AML-193 (cell line): Measurements from ENCODE around the gene PSORS1C1.

Experiments used
- DNase-seq, 2 experiments: peaks; one replicate each; lab custom pipeline; 2025; lab: John Stamatoyannopoulos, UW

Gene PSORS1C1

GRCh38 chr6:31126396-31127175 lies 12.0 kb downstream of the PSORS1C1 start:
- DNase-seq: no peak

GRCh38 chr6:31128093-31128676 lies 13.6 kb downstream of the PSORS1C1 start:
- DNase-seq: peak; percentile 19 to 40

GRCh38 chr6:31129130-31129529 lies 14.5 kb downstream of the PSORS1C1 start:
- DNase-seq: no peak

- no peak for DNase-seq
These were observed 16.2 kb downstream of the PSORS1C1 start for GRCh38 chr6:31130751-31131150.

- DNase-seq: no peak
These were observed 17.0 kb downstream of the PSORS1C1 start for GRCh38 chr6:31131595-31131994.

- no peak for DNase-seq
These were observed 18.2 kb downstream of the PSORS1C1 start for GRCh38 chr6:31132806-31133205.

GRCh38 chr6:31135710-31136109 lies 21.1 kb downstream of the PSORS1C1 start:
- no peak for DNase-seq

- DNase-seq: no peak
These were observed 24.4 kb downstream of the PSORS1C1 start, which contains the start of gene PSORS1C2 for GRCh38 chr6:31138982-31139381. Gene PSORS1C2, minus strand, starts transcription at chr6:31139066. Its CDS starts 40 bp downstream, at chr6:31139026.

GRCh38 chr6:31139599-31139998 lies 25.0 kb downstream of the PSORS1C1 start:
- DNase-seq: no peak

- DNase-seq: no peak
These were observed 26.0 kb downstream of the PSORS1C1 start for GRCh38 chr6:31140643-31141042.

GRCh38 chr6:31142361-31142761 lies 27.8 kb downstream of the PSORS1C1 start:
- no peak for DNase-seq

- DNase-seq: no peak
These were observed 28.5 kb downstream of the PSORS1C1 start for GRCh38 chr6:31143148-31143547.

GRCh38 chr6:31144296-31144969 lies 29.8 kb downstream of the PSORS1C1 start:
- DNase-seq: no peak

- no peak for DNase-seq
These were observed 30.4 kb downstream of the PSORS1C1 start for GRCh38 chr6:31144970-31145340.

GRCh38 chr6:31145386-31145785 lies 30.8 kb downstream of the PSORS1C1 start:
- no peak for DNase-seq

- no peak for DNase-seq
These were observed 35.3 kb downstream of the PSORS1C1 start for GRCh38 chr6:31149827-31150447.

GRCh38 chr6:31152781-31153180 lies 38.2 kb downstream of the PSORS1C1 start:
- DNase-seq: no peak

- DNase-seq: no peak
These were observed 39.8 kb downstream of the PSORS1C1 start for GRCh38 chr6:31154436-31154835.

- DNase-seq: no peak
These were observed 42.0 kb downstream of the PSORS1C1 start for GRCh38 chr6:31156641-31157040.

GRCh38 chr6:31157513-31158139 lies 43.0 kb downstream of the PSORS1C1 start, which contains the start of gene CCHCR1:
Gene CCHCR1, minus strand, starts transcription at chr6:31157802. Its CDS starts 202 bp downstream, at chr6:31157600.
- DNase-seq: no peak

- DNase-seq: peak; percentile 100
These were observed 43.7 kb downstream of the PSORS1C1 start, which contains the start of gene TCF19 for GRCh38 chr6:31158140-31158862. Gene TCF19, plus strand, starts transcription at chr6:31158589. Its CDS starts 881 bp downstream, at chr6:31159470.
